HEK293 (cell line): Measurements from ENCODE around the gene RPL23.
A peak's percentile ranks its signal among the peaks of the same experiment; 100 is the strongest.

Source experiments
- GFI1B ChIP-seq: fragments of 450-650 bp; formaldehyde crosslinking; IDR thresholded peaks from 2 replicates; pipeline ENCODE4 v1.5.1; 2016; ENCODE audit warnings: missing biosample characterization, missing genetic modification characterization
- GLI4 ChIP-seq: fragments of 450-650 bp; formaldehyde crosslinking; IDR thresholded peaks from 2 replicates; pipeline ENCODE4 v1.5.1; 2016; ENCODE audit warnings: missing biosample characterization, missing genetic modification characterization
- GLIS2 ChIP-seq: fragments of 450-650 bp; formaldehyde crosslinking; IDR thresholded peaks from 2 replicates; pipeline ENCODE4 v1.5.1; 2016; ENCODE audit warnings: missing biosample characterization, missing genetic modification characterization
- KLF10 ChIP-seq: fragments of 450-650 bp; IDR thresholded peaks from 2 replicates; pipeline ENCODE4 v1.5.1; 2018; ENCODE audit warnings: missing biosample characterization, mild to moderate bottlenecking, missing genetic modification characterization
- KLF16 ChIP-seq: fragments of 450-650 bp; formaldehyde crosslinking; IDR thresholded peaks from 2 replicates; pipeline ENCODE4 v1.5.1; 2017; ENCODE audit warnings: missing biosample characterization, missing genetic modification characterization
- KLF7 ChIP-seq: fragments of 450-650 bp; formaldehyde crosslinking; IDR thresholded peaks from 2 replicates; pipeline ENCODE4 v1.5.1; 2016; ENCODE audit warnings: missing biosample characterization, missing genetic modification characterization, borderline replicate concordance
- KLF9 ChIP-seq: fragments of 450-650 bp; formaldehyde crosslinking; IDR thresholded peaks from 2 replicates; pipeline ENCODE4 v1.5.1; 2016; ENCODE audit warnings: missing biosample characterization, missing genetic modification characterization, low read depth
- OVOL3 ChIP-seq: fragments of 450-650 bp; formaldehyde crosslinking; IDR thresholded peaks from 2 replicates; pipeline ENCODE4 v1.5.1; 2016; ENCODE audit warnings: missing biosample characterization, missing genetic modification characterization
- PBX3 ChIP-seq: sonication (generic); formaldehyde crosslinking; IDR thresholded peaks from 2 replicates; pipeline ENCODE4 v1.8.1; 2022; ENCODE audit warnings: mild to moderate bottlenecking, moderate library complexity, missing genetic modification reagents
- PRDM4 ChIP-seq: fragments of 450-650 bp; formaldehyde crosslinking; IDR thresholded peaks from 2 replicates; pipeline ENCODE4 v1.5.1; 2017; ENCODE audit warnings: missing biosample characterization, missing genetic modification characterization
- TCF7L2 ChIP-seq: IDR thresholded peaks from 2 replicates; pipeline ENCODE4 v1.6.1; 2011; ENCODE audit warnings: low read depth, mild to moderate bottlenecking, inconsistent platforms, low read length, moderate library complexity, borderline replicate concordance
- ZBTB20 ChIP-seq: fragments of 450-650 bp; formaldehyde crosslinking; IDR thresholded peaks from 2 replicates; pipeline ENCODE4 v1.5.1; 2016; ENCODE audit warnings: missing biosample characterization, missing genetic modification characterization
- ZBTB6 ChIP-seq: fragments of 450-650 bp; formaldehyde crosslinking; IDR thresholded peaks from 2 replicates; pipeline ENCODE4 v1.5.1; 2017; ENCODE audit warnings: missing biosample characterization, missing genetic modification characterization
- ZEB2 ChIP-seq: fragments of 450-650 bp; formaldehyde crosslinking; IDR thresholded peaks from 2 replicates; pipeline ENCODE4 v1.5.1; 2016; ENCODE audit warnings: missing biosample characterization, missing genetic modification characterization
- ZNF114 ChIP-seq: fragments of 450-650 bp; formaldehyde crosslinking; IDR thresholded peaks from 2 replicates; pipeline ENCODE4 v1.5.0; 2017; ENCODE audit warnings: missing biosample characterization, missing genetic modification characterization
- ZNF155 ChIP-seq: fragments of 450-650 bp; formaldehyde crosslinking; IDR thresholded peaks from 2 replicates; pipeline ENCODE4 v1.5.1; 2016; ENCODE audit warnings: missing biosample characterization, missing genetic modification characterization
- ZNF157 ChIP-seq: fragments of 450-650 bp; formaldehyde crosslinking; IDR thresholded peaks from 2 replicates; pipeline ENCODE4 v1.5.1; 2016; ENCODE audit warnings: missing biosample characterization, missing genetic modification characterization
- ZNF184 ChIP-seq: fragments of 450-650 bp; IDR thresholded peaks from 2 replicates; pipeline ENCODE4 v1.5.1; 2018; ENCODE audit warnings: missing biosample characterization, mild to moderate bottlenecking, missing genetic modification characterization
- ZNF292 ChIP-seq: fragments of 450-650 bp; formaldehyde crosslinking; IDR thresholded peaks from 2 replicates; pipeline ENCODE4 v1.5.1; 2016; ENCODE audit warnings: low read depth, missing biosample characterization, missing genetic modification characterization, borderline replicate concordance
- ZNF350 ChIP-seq: fragments of 450-650 bp; formaldehyde crosslinking; IDR thresholded peaks from 2 replicates; pipeline ENCODE4 v1.5.0; 2017; ENCODE audit warnings: missing biosample characterization, mild to moderate bottlenecking, missing genetic modification characterization
- ZNF394 ChIP-seq: fragments of 450-650 bp; formaldehyde crosslinking; IDR thresholded peaks from 2 replicates; pipeline ENCODE4 v1.5.1; 2016; ENCODE audit warnings: missing biosample characterization, missing genetic modification characterization, mild to moderate bottlenecking, moderate library complexity, borderline replicate concordance
- ZNF514 ChIP-seq: fragments of 450-650 bp; formaldehyde crosslinking; IDR thresholded peaks from 2 replicates; pipeline ENCODE4 v1.5.1; 2016; ENCODE audit warnings: missing biosample characterization, missing genetic modification characterization
- ZNF571 ChIP-seq: fragments of 450-650 bp; formaldehyde crosslinking; IDR thresholded peaks from 2 replicates; pipeline ENCODE4 v1.5.0; 2017; ENCODE audit warnings: missing biosample characterization, missing genetic modification characterization
- ZNF585B ChIP-seq: fragments of 450-650 bp; formaldehyde crosslinking; IDR thresholded peaks from 2 replicates; pipeline ENCODE4 v1.5.1; 2016; ENCODE audit warnings: missing biosample characterization, missing genetic modification characterization
- ZNF610 ChIP-seq: fragments of 450-650 bp; formaldehyde crosslinking; IDR thresholded peaks from 2 replicates; pipeline ENCODE4 v1.5.1; 2016; ENCODE audit warnings: missing biosample characterization, missing genetic modification characterization, borderline replicate concordance
- ZNF677 ChIP-seq: fragments of 450-650 bp; IDR thresholded peaks from 2 replicates; pipeline ENCODE4 v1.5.0; 2018; ENCODE audit warnings: missing biosample characterization, mild to moderate bottlenecking, missing genetic modification characterization, moderate library complexity
- ZNF785 ChIP-seq: fragments of 450-650 bp; formaldehyde crosslinking; IDR thresholded peaks from 2 replicates; pipeline ENCODE4 v1.5.1; 2016; ENCODE audit warnings: missing biosample characterization, missing genetic modification characterization
- ZNF792 ChIP-seq: fragments of 450-650 bp; formaldehyde crosslinking; IDR thresholded peaks from 2 replicates; pipeline ENCODE4 v1.5.1; 2016; ENCODE audit warnings: missing biosample characterization, missing genetic modification characterization
- ZSCAN18 ChIP-seq: fragments of 450-650 bp; formaldehyde crosslinking; IDR thresholded peaks from 2 replicates; pipeline ENCODE4 v1.5.1; 2016; ENCODE audit warnings: missing biosample characterization, missing genetic modification characterization
- ZSCAN23 ChIP-seq: fragments of 450-650 bp; formaldehyde crosslinking; IDR thresholded peaks from 2 replicates; pipeline ENCODE4 v1.5.1; 2016; ENCODE audit warnings: missing biosample characterization, missing genetic modification characterization
- ZXDB ChIP-seq: fragments of 450-650 bp; formaldehyde crosslinking; IDR thresholded peaks from 2 replicates; pipeline ENCODE4 v1.5.1; 2016; ENCODE audit warnings: missing biosample characterization, missing genetic modification characterization

RPL23 gene

GRCh38 chr17:38869526-38870258 is 16.2 kb upstream of the RPL23 start, which contains the start of gene LASP1 (continued):
- TF ChIP-seq ZSCAN18 (tag by site-specific recombination) (no peak), KLF7 (tag by site-specific recombination) (peak; percentile 71; the same call in 1 of the 2 replicates), KLF10 (tag by site-specific recombination) (peak; percentile 8; the same call in 1 of the 2 replicates), ZNF157 (tag by site-specific recombination) (no peak), PRDM4 (tag by site-specific recombination) (peak; percentile 73), TCF7L2 (no peak), ZNF514 (tag by site-specific recombination) (no peak), OVOL3 (tag by site-specific recombination) (no peak), PBX3 (CRISPR knock-in tag) (peak; percentile 68), ZBTB6 (tag by site-specific recombination) (no peak; the same call in 1 of the 2 replicates), ZNF610 (tag by site-specific recombination) (peak; percentile 21; the same call in 1 of the 2 replicates), ZNF394 (no peak), ZNF292 (tag by site-specific recombination) (no peak), ZNF585B (tag by site-specific recombination) (no peak), ZNF350 (tag by site-specific recombination) (no peak), ZNF155 (tag by site-specific recombination) (no peak), ZXDB (peak; percentile 91; the same call in 1 of the 2 replicates), ZEB2 (tag by site-specific recombination) (peak; percentile 66), ZSCAN23 (0 out of 2 replicates have a peak, but pooled peaks have one; percentile 86), GLI4 (no peak), ZNF785 (tag by site-specific recombination) (no peak), GLIS2 (peak; percentile 95), ZNF792 (tag by site-specific recombination) (peak; percentile 28; the same call in 1 of the 2 replicates), ZNF114 (tag by site-specific recombination) (no peak), ZNF184 (tag by site-specific recombination) (0 out of 2 replicates have a peak, but pooled peaks have one; percentile 7), ZNF677 (tag by site-specific recombination) (no peak), GFI1B (tag by site-specific recombination) (no peak), KLF9 (tag by site-specific recombination) (peak; percentile 76; the same call in 1 of the 2 replicates), KLF16 (no peak; the same call in none of the 2 replicates), ZBTB20 (tag by site-specific recombination) (peak; percentile 87), ZNF571 (tag by site-specific recombination) (no peak)
